Stomach (tissue), 9 donors: ENCODE results near the gene ZNF423. TPM values are rescaled to one million over a fixed set of nuclear protein-coding genes. Genes with fewer than 3 reads are reported as not detected.

Source experiments
- DNase-seq, 2 donors: peaks; one replicate each; pipeline versions ENCODE4 v3.0.0 to v3.0.0-alpha.2; 2013 to 2019
- H3K27ac ChIP-seq, 5 donors: fragments of 200-600 bp in 4 of 5; sonication (generic) in 4 of 5; one replicate each; pipeline ENCODE4 v1.5.1; 2013 to 2019; ENCODE audit warnings: mild to moderate bottlenecking in 1 of 5, moderate library complexity in 1 of 5
- H3K27me3 ChIP-seq, 3 donors: fragments of 200-600 bp; sonication (generic); one replicate each; pipeline ENCODE4 v1.5.1; 2017 to 2019; ENCODE audit warnings: mixed run types in 1 of 3
- H3K36me3 ChIP-seq, 4 donors: fragments of 200-600 bp; sonication (generic); 1 replicate in 3 of 4; 2 replicates in 1 of 4; pipeline ENCODE4 v1.5.1; 2016 to 2019
- H3K4me1 ChIP-seq, 4 donors: fragments of 200-600 bp; sonication (generic); one replicate each; pipeline ENCODE4 v1.5.1; 2016 to 2019
- H3K4me3 ChIP-seq, 4 donors: fragments of 200-600 bp; sonication (generic) in 3 of 4; one replicate each; pipeline ENCODE4 v1.5.1; 2016 to 2019; ENCODE audit warnings: mild to moderate bottlenecking in 1 of 4
- H3K9me3 ChIP-seq, 4 donors: fragments of 200-600 bp; sonication (generic); one replicate each; pipeline ENCODE4 v1.5.1; 2016 to 2019
- EP300 ChIP-seq: sonication (generic); formaldehyde crosslinking; IDR thresholded peaks from one replicate; pipeline ENCODE4 v1.6.1; 2017; ENCODE audit warnings: antibody characterized with exemption
- POLR2A ChIP-seq, 4 donors: fragments of 450-650 bp; IDR thresholded peaks; one replicate each; pipeline ENCODE4 v1.6.1; 2016; ENCODE audit warnings: antibody characterized with exemption in 4 of 4, control low read depth in 2 of 4, mild to moderate bottlenecking in 1 of 4, moderate library complexity in 1 of 4
- POLR2AphosphoS5 ChIP-seq, 3 donors: sonication (generic); formaldehyde crosslinking; IDR thresholded peaks; one replicate each; pipeline ENCODE4 v1.6.1; 2016; ENCODE audit warnings: antibody characterized with exemption in 3 of 3
- WGBS, 5 donors: extraction: QIAGEN DNeasy Blood & Tissue Kit in 3 of 5; methylation state at CpG; one replicate each; pipeline versions ENCODE4 v1.1.5 to v1.1.7; 2013 to 2018; 5-methylcytosine and 5-hydroxymethylcytosine counted together
- intact Hi-C: fragments of 100-400 bp; cut with DNase I; formaldehyde crosslinking; loops from one replicate; pipeline ENCODE4 v1.15.1; 2023; ENCODE audit warnings: low total_unique reads
- polyA plus RNA-seq, 3 donors: library from polyadenylated mRNA; stranded (reverse); fragments of 200-250 nt; gene quantifications; one replicate each; pipeline ENCODE4 v1.2.3, GENCODE V29; 2013
- total RNA-seq, 5 donors: library from RNA; depleted of rRNA; stranded (reverse); fragments of >200 nt; gene quantifications; one replicate each; pipeline versions ENCODE4 v1.1.0 to v1.2.3, GENCODE V29; 2014 to 2016
- TF ChIP-seq, protein P1 (sequence below), 7 experiments: fragments of 450-650 bp in 4 of 7; fragments of 200-600 bp in 3 of 7; sonication (generic) in 3 of 7; IDR thresholded peaks; one replicate each; pipeline ENCODE4 v1.5.1; 2016 to 2019; ENCODE audit warnings: antibody characterized with exemption in 7 of 7, control low read depth in 2 of 7, mild to moderate bottlenecking in 1 of 7
- donor health status: healthy with polysubstance abuse.
- donor health status: Bipolar disorder and iron deficiency.
- donor health status: healthy.

ZNF423 gene
- total and polyA plus RNA-seq, 8 donors: 0.29 to 3.5 (median 1.0) TPM

- Histone ChIP-seq H3K9me3 (no peaks in the 10 kb centered on the region), H3K36me3 (no peaks in the 10 kb centered on the region), H3K4me1 (peaks cover 0 to 12% (median 10%) of the 10 kb centered on the region in 4 donors), H3K4me3 (peak overlapping the region; percentile 27 to 43 (median 34)), H3K27ac (peak overlapping the region in 1 of 5 donors; percentile 36), H3K27me3 (peaks cover 0 to 10% (median 0%) of the 10 kb centered on the region in 3 donors)
- no peak for TF ChIP-seq POLR2A (IDR thresholded peaks at IDR 0.05)
- TF ChIP-seq EP300: no peak
- TF ChIP-seq, protein P1, sequence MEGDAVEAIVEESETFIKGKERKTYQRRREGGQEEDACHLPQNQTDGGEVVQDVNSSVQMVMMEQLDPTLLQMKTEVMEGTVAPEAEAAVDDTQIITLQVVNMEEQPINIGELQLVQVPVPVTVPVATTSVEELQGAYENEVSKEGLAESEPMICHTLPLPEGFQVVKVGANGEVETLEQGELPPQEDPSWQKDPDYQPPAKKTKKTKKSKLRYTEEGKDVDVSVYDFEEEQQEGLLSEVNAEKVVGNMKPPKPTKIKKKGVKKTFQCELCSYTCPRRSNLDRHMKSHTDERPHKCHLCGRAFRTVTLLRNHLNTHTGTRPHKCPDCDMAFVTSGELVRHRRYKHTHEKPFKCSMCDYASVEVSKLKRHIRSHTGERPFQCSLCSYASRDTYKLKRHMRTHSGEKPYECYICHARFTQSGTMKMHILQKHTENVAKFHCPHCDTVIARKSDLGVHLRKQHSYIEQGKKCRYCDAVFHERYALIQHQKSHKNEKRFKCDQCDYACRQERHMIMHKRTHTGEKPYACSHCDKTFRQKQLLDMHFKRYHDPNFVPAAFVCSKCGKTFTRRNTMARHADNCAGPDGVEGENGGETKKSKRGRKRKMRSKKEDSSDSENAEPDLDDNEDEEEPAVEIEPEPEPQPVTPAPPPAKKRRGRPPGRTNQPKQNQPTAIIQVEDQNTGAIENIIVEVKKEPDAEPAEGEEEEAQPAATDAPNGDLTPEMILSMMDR (IDR thresholded peaks at IDR 0.05): peak in 5 of 7 experiments; percentile 52 to 93 (median 90)
- TF ChIP-seq POLR2AphosphoS5 (IDR thresholded peaks at IDR 0.05): no peak
- intact Hi-C loops: loop anchor here (10.0 kb wide), 1 partner anchor 103 kb away; no protein-coding TSS in a partner anchor
- 27 to 63% (median 37%) methylated on average over 15 to 62 of the region's 62 CpGs for WGBS, 5 donors
- DNase-seq: peak; percentile 44 to 80
Measured at GRCh38 chr16:49491771-49492761, 363.8 kb downstream of the ZNF423 start.

DNA sequence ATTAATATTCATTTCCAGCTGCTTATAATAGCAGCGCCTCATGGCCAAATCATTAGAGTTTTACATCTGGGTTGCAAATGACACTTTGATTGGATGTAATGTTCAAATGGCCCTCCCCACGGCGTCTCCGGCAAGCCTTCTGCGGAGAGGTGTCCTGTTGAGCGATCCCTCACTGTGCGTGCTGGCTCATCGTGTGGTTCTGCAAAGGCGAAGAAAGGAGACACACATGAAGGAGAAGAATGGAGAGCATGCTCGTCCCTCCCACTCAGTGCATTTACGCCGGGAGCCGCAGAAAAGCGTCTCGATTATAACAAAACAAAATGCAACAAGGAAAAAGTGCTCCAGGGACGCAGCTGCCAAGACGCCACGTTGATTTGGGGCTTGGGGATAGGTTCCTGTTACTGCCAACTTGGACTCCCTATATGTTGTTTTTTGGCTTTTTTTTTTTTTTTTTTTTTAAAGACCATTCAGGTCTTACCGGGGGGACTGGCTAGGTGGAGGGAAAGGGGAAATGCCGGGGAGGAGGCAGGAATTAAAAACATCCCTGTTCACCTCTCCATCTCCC lies 364.7 kb downstream of the ZNF423 start:
- Histone ChIP-seq H3K27me3 (peaks cover 0 to 10% (median 0%) of the 10 kb centered on the region in 3 donors), H3K36me3 (no peaks in the 10 kb centered on the region), H3K4me1 (peaks cover 0 to 12% (median 10%) of the 10 kb centered on the region in 4 donors), H3K27ac (no peak overlapping the region), H3K9me3 (no peaks in the 10 kb centered on the region), H3K4me3 (no peak overlapping the region)
- WGBS, 5 donors: 86 to 88% (median 87%) methylated on average over 20 of the region's 20 CpGs
- no peak for DNase-seq
- intact Hi-C loops: loop anchor here (10.0 kb wide), 1 partner anchor 104 kb away; no protein-coding TSS in a partner anchor
- TF ChIP-seq EP300: no peak
- TF ChIP-seq POLR2AphosphoS5 (IDR thresholded peaks at IDR 0.05): no peak
- no peak for TF ChIP-seq POLR2A (IDR thresholded peaks at IDR 0.05)
- TF ChIP-seq, protein P1 (IDR thresholded peaks at IDR 0.05): no peak

- TF ChIP-seq POLR2AphosphoS5 (IDR thresholded peaks at IDR 0.05) (no peak), EP300 (no peak), POLR2A (IDR thresholded peaks at IDR 0.05) (no peak)
- TF ChIP-seq, protein P1 (IDR thresholded peaks at IDR 0.05): no peak
- no peaks in the 10 kb centered on the region for H3K9me3 ChIP-seq
- intact Hi-C loops: loop anchor here (10.0 kb wide), 1 partner anchor 104 kb away; no protein-coding TSS in a partner anchor
- 86 to 95% (median 90%) methylated on average over 8 of the region's 8 CpGs for WGBS, 5 donors
- peaks cover 0 to 12% (median 10%) of the 10 kb centered on the region in 4 donors for H3K4me1 ChIP-seq
- H3K4me3 ChIP-seq: no peak overlapping the region
- peaks cover 0 to 10% (median 0%) of the 10 kb centered on the region in 3 donors for H3K27me3 ChIP-seq
- H3K36me3 ChIP-seq: no peaks in the 10 kb centered on the region
- H3K27ac ChIP-seq: no peak overlapping the region
- no peak for DNase-seq
Measured at GRCh38 chr16:49490321-49490705, 365.6 kb downstream of the ZNF423 start.

GRCh38 chr16:49489686-49490320 lies 366.1 kb downstream of the ZNF423 start:
- no peaks in the 10 kb centered on the region for H3K9me3 ChIP-seq
- no peak overlapping the region for H3K27ac ChIP-seq
- H3K36me3 ChIP-seq: no peaks in the 10 kb centered on the region
- peaks cover 0 to 10% (median 0%) of the 10 kb centered on the region in 3 donors for H3K27me3 ChIP-seq
- H3K4me1 ChIP-seq: peaks cover 0 to 12% (median 10%) of the 10 kb centered on the region in 4 donors
- TF ChIP-seq POLR2AphosphoS5 (IDR thresholded peaks at IDR 0.05) (no peak), POLR2A (IDR thresholded peaks at IDR 0.05) (no peak), EP300 (no peak)
- TF ChIP-seq, protein P1 (IDR thresholded peaks at IDR 0.05): no peak
- no peak overlapping the region for H3K4me3 ChIP-seq
- 77 to 90% (median 83%) methylated on average over 5 to 7 of the region's 7 CpGs for WGBS, 5 donors
- DNase-seq: no peak
- intact Hi-C loops: loop anchor here (10.0 kb wide), 1 partner anchor 105 kb away; no protein-coding TSS in a partner anchor
